NAMALWA (cell line): ENCODE measurements around the gene ARMC7.
"Not testable (repeated sequence)": the region's sequence is repeated elsewhere in the genome, so short reads cannot be mapped to it uniquely, and the experiment has no call there.

Source experiments
- DNase-seq: peaks from one replicate; pipeline ENCODE4 v3.0.0-alpha.2; 2015; ENCODE audit warnings: low spot score

The ARMC7 gene

GRCh38 chr17:75102385-75102821, 7.4 kb upstream of the ARMC7 start:
- peak; percentile 78 for DNase-seq

DNA sequence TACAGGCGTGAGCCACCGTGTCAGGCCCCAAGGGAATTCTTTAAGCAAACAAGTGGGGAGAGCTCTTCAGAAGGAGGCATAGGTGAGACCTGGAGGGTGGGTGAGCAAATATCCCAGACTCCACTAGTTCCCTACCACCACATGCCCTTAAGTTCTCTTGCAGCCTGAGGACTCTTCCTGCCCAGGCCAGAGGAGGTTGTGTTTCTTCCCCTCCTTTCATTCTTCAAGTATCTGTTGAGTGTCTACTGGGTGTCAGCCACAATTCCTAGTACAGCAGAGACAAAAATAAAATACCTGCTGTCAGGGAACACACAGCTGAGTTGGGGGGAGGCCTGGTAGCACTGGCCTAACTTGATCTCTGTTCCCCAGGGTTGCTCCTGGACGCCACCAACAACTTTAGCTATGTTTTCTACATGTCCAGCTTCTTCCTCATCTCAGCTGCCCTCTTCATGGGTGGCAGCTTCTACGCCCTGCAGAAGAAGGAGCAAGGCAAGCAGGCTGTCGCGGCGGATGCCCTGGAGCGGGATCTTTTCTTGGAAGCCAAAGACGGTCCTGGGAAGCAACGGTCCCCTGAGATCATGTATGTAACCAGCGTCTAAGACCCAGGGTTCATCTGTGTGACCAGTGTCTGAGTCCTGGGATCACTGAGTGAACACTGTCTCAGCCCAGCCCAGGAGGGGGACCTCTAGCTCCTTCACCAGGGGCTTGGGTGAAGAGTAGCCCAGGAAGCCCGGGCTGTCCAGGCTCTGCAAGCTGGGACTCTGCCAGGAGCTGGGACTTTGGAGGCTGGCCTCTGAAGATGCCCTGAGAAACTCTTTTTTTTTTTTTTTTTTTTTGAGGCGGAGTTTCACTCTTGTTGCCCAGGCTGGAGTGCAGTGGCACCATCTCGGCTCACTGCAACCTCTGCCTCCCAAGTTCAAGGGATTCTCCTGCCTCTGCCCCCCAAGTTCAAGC, 5.9 kb upstream of the ARMC7 start:
- DNase-seq: no peak

DNA sequence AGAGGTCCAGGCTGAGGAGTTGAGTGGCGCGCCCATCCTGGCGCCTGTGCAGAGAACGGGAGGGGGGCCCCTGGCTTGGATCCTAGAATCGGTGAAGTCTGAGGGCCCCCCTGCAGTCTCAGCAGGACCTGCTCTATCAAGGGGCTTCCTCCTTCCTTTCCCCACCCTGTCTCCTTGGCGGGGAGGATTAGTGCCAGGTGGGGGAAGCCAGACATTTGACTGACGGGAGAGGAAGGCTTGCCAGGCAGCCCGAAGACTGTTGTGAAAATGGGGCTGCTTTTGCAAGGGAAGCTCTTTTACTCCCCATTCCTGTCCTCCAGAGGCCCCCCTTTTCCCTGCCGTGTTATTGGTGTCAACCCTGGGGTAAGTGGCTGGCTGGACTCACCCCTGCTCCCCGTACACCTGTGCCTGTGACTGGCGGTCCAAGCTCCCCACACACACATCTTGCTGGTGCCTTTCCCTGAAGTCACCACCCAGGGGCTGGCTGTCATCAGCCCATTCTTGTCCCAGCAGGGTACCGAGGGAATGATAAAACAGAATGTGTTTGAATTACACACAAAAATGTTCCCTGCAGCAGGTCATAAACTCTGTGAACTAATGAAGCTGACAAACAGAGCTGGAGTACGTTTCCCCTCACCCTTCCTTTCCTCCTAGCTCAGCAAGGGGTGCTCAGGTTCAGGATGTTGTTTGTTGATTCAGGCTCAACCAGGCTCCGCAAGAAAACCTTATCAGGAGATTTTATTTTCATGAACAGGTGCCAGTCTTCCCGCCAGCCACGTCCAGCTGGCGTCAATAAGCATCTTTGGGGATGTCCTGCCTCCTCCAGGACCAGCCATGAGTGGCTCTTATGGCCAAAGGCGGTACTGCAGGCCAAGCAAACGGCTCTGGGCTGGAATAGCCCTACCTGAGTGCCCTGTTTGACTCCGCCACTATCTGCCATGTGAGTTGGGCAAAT, 4.4 kb upstream of the ARMC7 start:
- DNase-seq: peak; percentile 68

DNA sequence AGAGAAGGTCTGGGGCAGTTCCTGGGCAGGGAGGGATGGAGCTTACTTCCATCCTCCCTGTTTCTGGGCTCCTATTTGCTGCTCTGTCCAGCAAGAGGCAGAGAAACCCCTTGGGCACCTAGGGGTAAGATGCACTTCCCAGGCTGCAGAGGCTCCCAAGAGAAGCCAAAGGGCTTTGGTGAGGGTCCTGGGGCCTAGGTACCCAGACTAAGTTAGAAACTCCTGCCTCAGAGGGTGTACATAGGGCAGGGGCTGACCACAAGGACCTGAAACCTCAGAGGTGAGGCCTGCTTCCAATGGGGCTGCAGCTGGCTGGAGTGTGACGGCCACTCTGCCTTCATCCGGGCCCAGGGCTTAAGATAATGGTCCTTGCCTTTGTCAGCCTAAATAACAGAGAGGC, 1.6 kb upstream of the ARMC7 start:
- no peak for DNase-seq

GRCh38 chr17:75109046-75109406, 743 bp upstream of the ARMC7 start:
- DNase-seq: no peak

GRCh38 chr17:75110234-75110937, 617 bp downstream of the ARMC7 start:
- no peak for DNase-seq

DNA sequence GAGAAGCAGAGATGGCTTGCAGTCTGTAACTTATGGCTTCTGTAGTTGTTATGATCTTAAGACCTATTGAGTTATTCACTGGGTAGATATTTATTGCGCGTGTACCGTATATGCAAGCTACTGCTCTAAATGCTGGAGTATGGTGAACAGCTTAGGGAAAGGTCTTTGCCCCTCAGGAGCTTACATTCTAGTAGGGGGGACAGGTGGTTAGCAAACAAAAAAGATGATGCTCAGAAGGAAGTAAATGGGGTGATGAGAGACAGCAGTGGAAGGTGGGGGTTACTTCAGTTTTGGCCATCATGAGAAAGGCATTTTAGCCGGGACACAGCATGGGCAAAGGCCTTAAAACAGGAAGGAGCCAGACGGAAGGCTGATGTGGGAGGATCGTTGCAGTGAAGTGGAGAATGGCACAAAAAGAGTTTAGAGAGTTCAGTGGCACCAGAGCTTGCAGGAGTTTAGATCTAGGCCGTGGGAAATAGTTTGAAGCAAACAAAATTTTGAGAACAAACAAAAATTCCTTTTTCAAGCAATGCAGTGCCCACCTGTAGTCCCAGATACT, 2.1 kb downstream of the ARMC7 start:
- DNase-seq: no peak

DNA sequence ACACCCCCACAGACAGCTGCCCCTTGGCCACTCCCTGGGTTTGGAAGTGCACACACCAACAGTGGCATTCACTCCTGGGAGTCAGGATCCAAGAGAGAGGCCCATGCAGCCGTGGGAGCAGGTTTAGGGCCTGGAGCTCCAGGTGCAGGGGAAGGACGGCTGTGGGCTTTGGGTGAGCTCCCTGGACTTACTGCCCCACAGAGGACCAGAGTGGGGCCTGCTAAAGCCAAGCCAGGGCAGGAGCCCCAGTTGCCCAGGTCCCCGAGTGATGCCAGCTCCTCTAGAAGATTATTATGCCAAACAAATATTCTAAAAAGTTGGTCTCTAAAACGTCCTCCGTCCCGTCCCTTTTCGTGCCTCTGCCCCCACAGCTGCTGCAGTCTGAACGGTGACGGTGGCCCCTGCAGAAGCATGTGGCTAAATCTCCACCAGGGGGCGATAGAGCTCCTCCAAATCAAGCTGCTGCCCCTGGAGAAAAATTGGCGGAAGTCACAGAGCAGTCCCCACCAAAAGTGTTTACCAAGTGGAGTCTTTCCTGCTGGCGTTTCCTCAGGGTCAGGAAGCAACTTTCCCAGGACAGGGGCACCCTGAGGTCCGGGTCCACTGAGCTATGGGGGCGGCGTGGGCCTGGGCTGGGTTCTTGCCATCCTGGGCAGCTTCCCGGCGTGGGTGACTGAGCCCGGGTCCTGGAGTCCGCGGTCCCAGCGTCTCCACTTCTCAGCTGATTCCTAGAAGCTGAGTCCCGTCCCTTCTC, 4.2 kb downstream of the ARMC7 start:
- peak; percentile 94 for DNase-seq

GRCh38 chr17:75114552-75115314, 5.0 kb downstream of the ARMC7 start:
- DNase-seq: no peak

GRCh38 chr17:75115555-75115954, 5.8 kb downstream of the ARMC7 start:
- no peak for DNase-seq

DNA sequence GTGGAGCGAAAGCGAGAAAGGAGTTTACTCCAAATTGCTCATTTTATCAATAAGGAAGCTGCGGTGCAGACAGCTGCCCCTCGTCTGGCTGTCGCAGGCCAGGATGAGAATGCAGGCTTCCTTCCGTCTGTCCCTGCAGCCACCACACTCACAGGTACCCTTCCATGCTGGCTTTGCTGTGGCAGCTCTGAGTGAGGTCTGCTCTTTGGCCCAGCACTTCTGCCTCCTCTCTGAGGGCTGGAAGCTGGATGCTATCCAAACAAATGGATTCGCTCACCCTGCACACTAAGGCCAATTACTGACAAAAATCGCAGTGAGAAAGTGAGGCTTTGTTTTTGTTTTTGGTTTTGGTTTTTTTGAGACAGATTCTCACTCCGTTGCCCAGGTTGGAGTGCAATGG, 7.0 kb downstream of the ARMC7 start:
- no peak for DNase-seq

DNA sequence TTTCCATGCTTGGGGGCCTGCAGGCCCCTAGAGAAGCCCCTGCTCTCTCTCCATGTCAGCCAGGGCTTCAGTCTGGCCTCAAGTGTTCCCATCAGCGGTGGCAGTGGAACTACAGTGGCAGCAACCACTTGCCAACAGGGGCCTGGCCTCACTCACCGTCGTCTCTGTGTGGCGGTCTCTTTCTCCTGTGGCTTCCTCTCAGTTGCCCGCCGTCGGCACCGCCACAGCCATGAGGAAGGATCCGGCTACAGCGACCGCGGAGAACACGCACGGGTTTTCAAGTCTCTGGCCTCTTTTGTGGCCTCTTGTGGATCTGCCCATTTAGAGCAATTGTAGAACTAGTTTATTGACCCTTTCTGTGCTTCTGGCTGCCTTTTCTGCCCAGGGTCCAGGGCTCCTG, 8.5 kb downstream of the ARMC7 start:
- no peak for DNase-seq

DNA sequence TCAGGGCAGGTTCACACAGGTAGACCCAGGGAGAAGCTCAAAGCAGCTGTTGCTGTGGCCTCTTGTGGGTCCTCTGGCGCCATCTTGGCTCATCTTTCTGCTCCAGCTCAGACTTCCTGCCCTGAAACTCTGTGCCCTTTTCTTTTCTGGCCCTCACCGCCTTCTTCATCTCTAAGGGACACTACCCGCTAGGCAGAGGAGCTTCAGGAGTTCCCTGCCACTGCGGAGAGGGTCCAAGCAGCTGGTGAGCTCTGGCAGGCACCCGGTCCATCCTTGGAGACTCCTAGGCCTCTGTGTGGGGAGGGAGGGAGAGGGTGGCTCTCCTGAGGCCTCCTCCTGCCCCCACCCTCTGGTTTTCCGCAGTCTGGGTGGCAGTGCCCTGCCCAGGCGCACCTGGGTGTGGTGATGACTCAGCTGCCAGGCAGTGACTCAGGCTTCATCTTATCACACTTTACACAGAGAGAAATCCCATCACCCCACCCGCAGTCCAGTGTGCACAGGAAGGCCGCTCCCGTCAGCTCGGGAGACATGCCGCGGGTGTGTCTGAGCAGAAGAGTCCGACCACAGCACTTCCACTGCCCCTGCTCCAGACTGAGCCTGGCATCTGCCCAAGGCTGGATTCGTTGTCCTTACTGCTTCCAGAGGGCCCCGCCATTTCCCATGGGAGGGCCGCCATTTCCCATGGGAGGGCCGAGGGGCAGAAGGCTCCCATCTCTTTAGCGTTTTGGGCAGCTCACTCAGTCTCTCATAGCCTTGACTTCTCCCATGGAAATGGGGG, 14.5 kb downstream of the ARMC7 start:
- no peak for DNase-seq

- no peak for DNase-seq
Measured at GRCh38 chr17:75124819-75125162, 15.0 kb downstream of the ARMC7 start.

GRCh38 chr17:75125984-75126383, 16.2 kb downstream of the ARMC7 start:
- no peak for DNase-seq

DNA sequence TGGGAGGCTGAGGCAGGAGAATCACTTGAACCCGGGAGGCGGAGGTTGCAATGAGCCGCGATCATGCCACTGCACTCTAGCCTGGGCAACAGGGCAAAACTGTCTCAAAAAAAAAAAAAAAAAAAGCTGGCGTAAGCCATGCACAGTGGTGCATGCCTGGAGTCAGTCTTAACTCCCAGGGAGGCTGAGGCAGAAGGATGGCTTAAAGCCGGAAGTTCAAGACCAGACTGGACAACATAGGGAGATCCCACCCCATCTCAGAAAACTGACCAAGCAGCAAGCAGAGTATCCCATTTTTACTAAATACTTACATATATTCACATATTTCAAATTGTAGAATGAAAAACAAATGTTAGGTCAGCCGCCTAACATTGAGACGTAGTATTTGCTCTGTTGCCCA, 17.2 kb downstream of the ARMC7 start:
- DNase-seq: no peak

DNA sequence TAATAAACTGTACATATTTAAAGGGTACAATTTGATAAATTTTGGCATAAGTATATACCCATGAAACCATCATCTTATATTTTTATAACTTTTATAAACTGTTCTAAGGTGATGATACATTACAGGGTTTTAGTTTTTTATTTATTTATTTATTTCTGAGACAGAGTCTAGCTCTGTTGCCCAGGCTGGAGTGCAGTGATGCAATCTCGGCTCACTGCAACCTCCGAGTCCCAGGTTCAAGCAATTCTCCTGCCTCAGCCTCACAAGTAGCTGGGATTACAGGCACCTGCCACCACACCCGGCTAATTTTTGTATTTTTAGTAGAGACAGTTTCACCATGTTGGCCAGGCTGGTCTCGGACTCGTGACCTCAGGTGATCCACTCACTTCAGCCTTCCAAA, 18.2 kb downstream of the ARMC7 start:
- DNase-seq: not testable (repeated sequence)

DNA sequence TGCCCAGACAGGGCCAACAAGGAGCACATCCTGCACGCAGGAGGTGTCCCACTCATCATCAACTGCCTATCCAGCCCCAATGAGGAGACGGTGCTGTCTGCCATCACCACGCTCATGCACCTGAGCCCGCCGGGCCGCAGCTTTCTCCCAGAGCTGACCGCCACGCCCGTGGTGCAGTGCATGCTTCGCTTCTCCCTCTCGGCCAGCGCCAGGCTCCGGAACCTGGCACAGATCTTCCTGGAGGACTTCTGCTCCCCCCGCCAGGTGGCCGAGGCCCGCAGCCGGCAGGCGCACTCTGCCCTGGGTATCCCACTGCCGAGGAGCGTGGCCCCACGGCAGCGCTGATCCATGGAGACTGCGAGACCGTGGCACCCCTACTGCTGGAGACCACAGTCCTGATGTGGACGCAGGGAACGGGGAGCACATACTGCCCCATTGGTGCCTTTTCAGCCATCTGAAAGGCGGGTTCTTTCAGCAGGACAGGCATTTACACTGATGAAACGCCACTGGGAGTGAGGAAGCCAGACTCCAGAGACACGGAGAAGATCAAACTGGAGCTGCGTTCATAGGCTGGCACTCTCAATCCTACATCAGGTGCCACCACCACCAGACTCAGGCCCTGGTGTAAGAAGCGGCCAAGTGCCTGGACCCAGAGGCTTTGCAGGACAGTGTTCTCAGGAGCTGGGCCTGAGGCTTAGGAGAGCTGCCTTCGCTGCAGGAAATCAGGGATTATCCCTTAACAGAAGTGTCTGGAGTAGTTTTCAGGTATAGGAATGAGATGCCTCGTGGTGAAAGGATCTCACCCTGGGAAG, 19.1 kb downstream of the ARMC7 start:
- DNase-seq: no peak

- no peak for DNase-seq
Measured at GRCh38 chr17:75129576-75129975, 19.8 kb downstream of the ARMC7 start.
